NCI-H2107 treated with DMSO at 0.1 percent for 48 hours (cell line): ENCODE data around the gene SVIP.

Experiments
- DNase-seq: peaks from one replicate; lab custom pipeline; 2025; ENCODE audit not compliant: unreplicated experiment; lab: John Stamatoyannopoulos, UW

The SVIP gene

GRCh38 chr11:22829231-22830081 lies at the start of gene SVIP:
Gene SVIP, minus strand, starts transcription at chr11:22829801. Its CDS starts 53 bp downstream, at chr11:22829748.
- DNase-seq, result peak; percentile 90

GRCh38 chr11:22878604-22879003 lies 49.0 kb upstream of the SVIP start:
- DNase-seq, result no peak

- no peak for DNase-seq
Measured at GRCh38 chr11:22878039-22878438, 48.4 kb upstream of the SVIP start.

- DNase-seq, result peak; percentile 76
Measured at GRCh38 chr11:22875869-22876473, 46.4 kb upstream of the SVIP start.

GRCh38 chr11:22869325-22869724 lies 39.7 kb upstream of the SVIP start:
- no peak for DNase-seq

GRCh38 chr11:22860241-22860640 lies 30.6 kb upstream of the SVIP start, which contains the start of gene CCDC179:
Gene CCDC179, minus strand, starts transcription at chr11:22860474. Its CDS starts 53 bp downstream, at chr11:22860421.
- DNase-seq, result no peak

GRCh38 chr11:22859756-22860155 lies 30.2 kb upstream of the SVIP start:
- no peak for DNase-seq

GRCh38 chr11:22851477-22851876 lies 21.9 kb upstream of the SVIP start:
- DNase-seq, result no peak

- no peak for DNase-seq
Measured at GRCh38 chr11:22846726-22847125, 17.1 kb upstream of the SVIP start.

GRCh38 chr11:22832315-22833015 lies 2.9 kb upstream of the SVIP start:
- no peak for DNase-seq

GRCh38 chr11:22830082-22830414 lies 447 bp upstream of the SVIP start:
- DNase-seq, result no peak

GRCh38 chr11:22828373-22828772 lies 1.2 kb downstream of the SVIP start:
- peak; percentile 7 for DNase-seq

- no peak for DNase-seq
Measured at GRCh38 chr11:22822203-22822602, 7.4 kb downstream of the SVIP start.

GRCh38 chr11:22809893-22810292 lies 19.7 kb downstream of the SVIP start:
- no peak for DNase-seq

GRCh38 chr11:22808571-22809197 lies 20.9 kb downstream of the SVIP start:
- DNase-seq, result no peak

- DNase-seq, result no peak
Measured at GRCh38 chr11:22807855-22808570, 21.6 kb downstream of the SVIP start.

- DNase-seq, result no peak
Measured at GRCh38 chr11:22807391-22807790, 22.2 kb downstream of the SVIP start.

GRCh38 chr11:22802861-22803260 lies 26.7 kb downstream of the SVIP start:
- DNase-seq, result no peak

- no peak for DNase-seq
Measured at GRCh38 chr11:22800482-22800881, 29.1 kb downstream of the SVIP start.

- no peak for DNase-seq
Measured at GRCh38 chr11:22798901-22799300, 30.7 kb downstream of the SVIP start.

- no peak for DNase-seq
Measured at GRCh38 chr11:22797047-22797446, 32.6 kb downstream of the SVIP start.
